Camera-type eye (tissue), 1 donor: Measurements from ENCODE around the gene INTS13. TPM values are rescaled to one million over a fixed set of nuclear protein-coding genes. Genes with fewer than 3 reads are reported as not detected.

Experiments
- total RNA-seq: library from RNA; depleted of rRNA; stranded (reverse); fragments of >200 nt; gene quantifications from one replicate; pipeline ENCODE4 v1.2.3, GENCODE V29; 2014

INTS13 gene, protein sequence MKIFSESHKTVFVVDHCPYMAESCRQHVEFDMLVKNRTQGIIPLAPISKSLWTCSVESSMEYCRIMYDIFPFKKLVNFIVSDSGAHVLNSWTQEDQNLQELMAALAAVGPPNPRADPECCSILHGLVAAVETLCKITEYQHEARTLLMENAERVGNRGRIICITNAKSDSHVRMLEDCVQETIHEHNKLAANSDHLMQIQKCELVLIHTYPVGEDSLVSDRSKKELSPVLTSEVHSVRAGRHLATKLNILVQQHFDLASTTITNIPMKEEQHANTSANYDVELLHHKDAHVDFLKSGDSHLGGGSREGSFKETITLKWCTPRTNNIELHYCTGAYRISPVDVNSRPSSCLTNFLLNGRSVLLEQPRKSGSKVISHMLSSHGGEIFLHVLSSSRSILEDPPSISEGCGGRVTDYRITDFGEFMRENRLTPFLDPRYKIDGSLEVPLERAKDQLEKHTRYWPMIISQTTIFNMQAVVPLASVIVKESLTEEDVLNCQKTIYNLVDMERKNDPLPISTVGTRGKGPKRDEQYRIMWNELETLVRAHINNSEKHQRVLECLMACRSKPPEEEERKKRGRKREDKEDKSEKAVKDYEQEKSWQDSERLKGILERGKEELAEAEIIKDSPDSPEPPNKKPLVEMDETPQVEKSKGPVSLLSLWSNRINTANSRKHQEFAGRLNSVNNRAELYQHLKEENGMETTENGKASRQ
- total RNA-seq, result 43.8 TPM

DNA sequence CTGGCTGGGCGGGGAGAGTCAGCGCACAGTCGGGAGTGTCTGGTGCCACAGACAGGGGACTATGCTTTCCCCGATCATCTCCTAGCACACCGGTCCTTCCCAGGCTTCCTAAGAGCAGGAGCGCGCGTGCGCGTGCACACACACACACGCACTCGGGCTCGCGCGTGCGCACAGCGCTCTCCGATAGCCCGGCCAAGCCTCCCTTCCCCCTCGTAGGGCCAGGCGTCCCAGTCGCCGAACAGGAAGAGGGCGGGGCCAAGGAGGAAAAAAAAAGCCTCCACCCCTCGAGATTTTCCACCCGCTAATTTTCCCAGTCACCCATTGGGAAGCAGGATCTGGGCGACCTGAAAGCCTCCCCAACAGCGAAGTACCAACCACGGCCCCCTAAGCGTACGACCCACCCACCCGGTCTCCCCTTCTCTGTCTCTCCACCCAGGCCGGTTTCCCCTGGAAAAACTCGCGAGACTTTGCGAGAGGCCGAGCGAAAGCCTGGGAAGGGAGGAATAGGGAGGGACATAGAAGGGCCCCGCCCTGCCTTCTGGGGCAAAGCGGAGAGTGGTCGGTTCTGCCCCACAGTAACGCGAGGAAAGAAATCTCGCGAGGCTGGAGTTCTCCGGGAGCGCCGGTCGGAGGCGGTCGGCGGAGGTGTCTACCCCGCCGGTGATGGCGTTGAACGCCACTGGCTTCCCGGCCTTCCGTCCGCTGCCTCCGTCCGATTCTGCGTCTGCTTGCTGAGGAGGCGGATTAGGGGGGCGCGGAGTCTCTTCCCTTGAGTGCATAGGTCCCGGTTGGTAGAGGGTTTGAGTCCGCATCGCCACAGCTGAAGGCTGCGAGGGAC lies at the start of gene INTS13, which contains the start of gene FGFR1OP2:
TSS of gene INTS13 (minus strand) at position 119 of the 838 bp plus-strand sequence. CDS start 1,178 bp downstream, outside the sequence.
TSS of gene FGFR1OP2 (plus strand) at position 608 of the 838 bp plus-strand sequence. CDS start 15,689 bp downstream, outside the sequence.

Other genes starting within 250 kb of the INTS13 start
- 33.8 TPM for gene ITPR2, start 104.8 kb downstream of the INTS13 start, total RNA-seq
- 112 TPM for gene FGFR1OP2, start 489 bp upstream of the INTS13 start, total RNA-seq
- 66.8 TPM for gene TM7SF3, start 76.4 kb upstream of the INTS13 start, total RNA-seq
- gene MED21, start 84.6 kb upstream of the INTS13 start, total RNA-seq, result 68.8 TPM
- not detected for gene C12orf71, start 144.6 kb upstream of the INTS13 start, total RNA-seq